Glomerular visceral epithelial cell (primary cell): ENCODE data around the gene LPIN1.

Experiments used
- DNase-seq: peaks from one replicate; pipeline ENCODE4 v3.0.0-alpha.2; 2016; ENCODE audit errors: extremely low spot score

Gene LPIN1

DNA sequence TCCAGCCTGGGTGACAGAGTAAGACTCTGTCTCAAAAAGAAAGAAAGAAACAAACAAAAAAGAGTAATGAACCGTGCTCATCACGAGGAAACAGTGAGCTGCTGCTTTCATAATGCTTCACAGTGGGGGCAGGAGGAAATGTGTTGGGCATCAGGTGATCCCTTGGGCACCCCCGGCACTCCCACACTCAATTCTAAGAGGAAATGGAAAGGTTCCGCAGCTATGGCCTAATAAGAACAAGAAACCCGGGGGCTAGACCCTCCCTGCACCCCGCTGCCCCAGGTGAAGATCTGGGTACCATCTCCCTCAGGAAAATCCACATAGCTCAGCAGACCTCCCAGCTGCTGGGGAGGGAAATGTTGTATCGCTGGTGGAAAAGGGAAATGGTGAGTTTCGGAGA, 118.9 kb downstream of the LPIN1 start:
- no peak for DNase-seq

DNA sequence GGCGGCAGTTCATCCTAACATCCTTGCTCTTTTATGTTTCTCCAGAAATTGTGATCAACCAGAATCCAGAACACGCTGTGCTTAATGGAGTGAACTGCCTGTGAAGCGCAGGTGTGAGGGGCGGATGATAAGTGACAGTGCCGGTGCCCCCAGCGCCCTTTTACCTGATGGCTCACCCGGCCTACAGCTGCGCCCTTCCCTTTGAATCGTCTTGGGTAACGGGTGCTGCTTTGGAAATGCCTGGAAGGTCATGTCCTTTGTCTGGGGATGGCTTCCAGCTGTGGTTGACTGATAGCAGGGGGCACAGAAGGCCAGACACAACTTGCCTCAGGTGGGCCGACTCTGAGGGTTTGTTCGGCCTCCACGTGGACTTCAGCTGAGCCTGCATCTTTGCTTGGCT, 119.4 kb downstream of the LPIN1 start:
- DNase-seq: no peak

DNA sequence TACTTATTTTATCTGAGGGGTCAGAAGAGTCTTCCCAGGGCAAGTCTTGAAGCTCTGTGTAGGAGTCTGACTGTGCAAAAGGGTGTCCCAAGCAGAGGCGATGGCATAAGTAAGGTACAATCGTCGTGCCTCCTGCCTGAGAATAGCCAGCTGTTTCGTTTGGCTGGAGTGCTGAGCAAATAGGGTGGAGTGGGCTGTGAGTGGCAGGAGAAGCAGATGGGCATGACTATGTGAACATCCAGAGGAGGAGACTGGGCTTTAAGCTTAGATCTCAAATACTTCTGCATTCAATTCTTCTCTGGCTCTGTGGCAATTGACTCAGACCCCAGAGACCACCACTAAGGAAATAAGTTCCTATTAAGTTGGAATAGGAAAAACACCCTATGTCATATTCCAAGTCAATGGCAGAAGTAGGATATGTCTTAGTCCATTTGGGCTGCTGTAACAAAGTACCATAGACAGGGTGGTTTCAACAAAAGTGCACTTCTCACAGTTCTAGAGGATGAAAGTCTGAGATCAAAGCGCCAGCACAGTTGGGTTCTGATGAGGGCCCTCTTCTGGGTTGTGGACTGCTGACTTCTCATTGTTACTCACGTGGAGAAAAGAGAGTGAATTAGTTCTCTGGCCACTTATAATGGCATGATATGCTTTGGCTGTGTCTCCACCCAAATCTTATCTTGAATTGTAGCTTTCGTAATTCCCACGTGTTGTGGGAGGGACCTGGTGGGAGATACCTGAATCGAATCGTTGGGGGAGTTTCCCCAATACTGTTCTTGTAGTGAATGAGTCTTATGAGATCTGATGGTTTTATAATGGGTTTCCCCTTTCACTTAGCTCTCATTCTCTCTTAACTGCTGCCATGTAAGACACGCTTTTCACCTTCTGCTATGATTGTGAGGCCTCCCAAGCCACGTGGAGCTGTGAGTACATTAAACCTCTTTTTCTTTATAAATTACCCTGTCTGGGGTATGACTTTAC, 120.2 kb downstream of the LPIN1 start:
- DNase-seq: no peak

GRCh38 chr2:11867926-11868325, 121.5 kb downstream of the LPIN1 start:
- DNase-seq: no peak

GRCh38 chr2:11869391-11869991, 123.1 kb downstream of the LPIN1 start:
- no peak for DNase-seq

GRCh38 chr2:11870064-11870463, 123.6 kb downstream of the LPIN1 start:
- DNase-seq: no peak

DNA sequence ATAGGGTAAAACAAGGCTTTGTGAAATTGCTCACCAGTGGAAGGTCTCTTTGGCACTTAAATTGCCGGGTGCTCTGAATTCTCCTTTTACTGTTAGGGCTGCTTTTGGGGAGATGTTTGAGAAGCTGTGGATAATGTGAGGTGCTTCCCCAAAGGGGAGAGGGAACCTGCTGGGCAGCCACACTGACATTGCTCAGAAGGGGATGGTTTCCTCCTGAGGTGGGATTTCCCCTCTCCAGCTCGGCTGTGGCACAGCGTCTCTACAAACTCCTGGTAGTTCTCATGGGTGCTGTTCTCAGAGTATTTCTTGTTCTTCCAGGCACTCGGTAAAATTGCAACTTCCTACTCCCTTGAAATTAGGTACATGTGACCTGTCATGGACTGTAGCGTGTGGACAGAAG, 124.2 kb downstream of the LPIN1 start:
- DNase-seq: no peak

DNA sequence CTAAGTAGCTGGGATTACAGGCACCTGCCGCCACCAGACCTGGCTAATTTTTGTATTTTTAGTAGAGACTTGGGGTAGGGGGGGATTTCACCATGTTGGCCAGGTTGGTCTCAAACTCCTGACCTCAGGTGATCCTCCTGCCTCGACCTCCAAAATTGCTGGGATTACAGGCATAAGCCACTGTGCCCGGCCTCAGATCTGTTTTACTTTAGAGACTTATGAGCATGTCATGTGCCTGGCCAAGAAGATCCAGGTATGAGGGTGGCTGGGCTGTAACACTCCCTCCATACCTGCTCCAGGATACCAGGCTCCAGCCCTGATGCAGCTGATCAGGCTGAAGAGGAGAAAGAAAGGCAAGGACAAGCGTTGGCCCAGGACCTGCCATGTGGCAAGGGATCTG, 125.0 kb downstream of the LPIN1 start:
- DNase-seq: no peak

- no peak for DNase-seq
These were observed 126.0 kb downstream of the LPIN1 start for GRCh38 chr2:11872247-11872947.

GRCh38 chr2:11872948-11873269, 126.5 kb downstream of the LPIN1 start:
- DNase-seq: no peak

DNA sequence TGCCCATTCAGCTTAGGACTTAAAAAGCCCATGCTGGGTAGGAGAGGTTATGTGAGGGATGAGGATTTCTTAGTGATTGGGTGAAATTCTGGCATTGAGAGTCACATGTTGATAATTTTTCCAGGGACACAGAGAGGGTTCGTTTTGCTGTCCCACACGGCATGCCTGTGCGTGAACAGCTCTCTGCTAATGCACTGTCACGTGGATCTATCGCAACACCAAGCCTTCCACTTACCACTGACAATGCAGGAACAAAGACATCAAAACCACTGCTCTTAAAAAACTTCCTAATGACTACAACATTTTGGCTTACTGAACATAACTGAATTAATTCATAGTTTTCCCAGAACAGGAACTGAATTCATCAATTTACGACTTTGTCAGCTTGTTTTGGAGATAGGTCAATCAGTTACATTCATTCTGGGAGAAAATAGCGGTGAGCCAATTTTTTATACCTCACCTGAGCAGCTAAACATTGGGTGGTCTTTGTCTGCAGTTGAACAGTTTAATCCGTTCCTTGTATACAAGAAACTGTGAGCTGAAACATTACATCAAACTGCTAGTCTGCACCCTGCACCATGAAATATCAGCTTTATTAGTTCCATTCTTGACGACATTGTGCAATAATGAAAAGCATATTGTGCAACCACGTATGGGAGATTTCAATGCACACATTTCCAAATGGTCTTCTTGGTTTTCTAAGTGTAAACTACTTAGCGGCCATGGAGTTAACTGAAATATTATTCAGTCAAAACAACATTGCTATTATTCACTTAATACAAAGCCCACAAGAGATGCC, 127.1 kb downstream of the LPIN1 start:
- no peak for DNase-seq

DNA sequence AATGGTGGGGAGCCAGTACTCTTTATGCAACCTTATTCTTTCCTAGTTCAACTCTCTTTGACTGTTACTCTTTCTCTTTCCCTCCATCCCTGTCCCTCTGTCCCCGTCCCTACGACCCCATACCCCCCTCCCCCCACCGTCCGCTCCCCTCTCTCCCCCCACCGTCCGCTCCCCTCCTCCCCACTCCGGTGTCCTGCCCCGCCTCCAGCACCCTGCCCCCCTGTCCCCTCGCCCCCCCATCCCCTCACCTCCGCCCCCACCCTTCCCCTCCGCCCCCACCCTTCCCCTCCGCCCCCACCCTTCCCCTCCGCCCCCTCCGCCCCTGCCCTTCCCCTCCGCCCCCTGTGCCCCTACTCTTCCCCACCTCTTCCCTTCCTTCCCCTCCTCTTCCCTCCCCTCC, 128.4 kb downstream of the LPIN1 start:
- no peak for DNase-seq

GRCh38 chr2:11875481-11875880, 129.0 kb downstream of the LPIN1 start:
- no peak for DNase-seq

DNA sequence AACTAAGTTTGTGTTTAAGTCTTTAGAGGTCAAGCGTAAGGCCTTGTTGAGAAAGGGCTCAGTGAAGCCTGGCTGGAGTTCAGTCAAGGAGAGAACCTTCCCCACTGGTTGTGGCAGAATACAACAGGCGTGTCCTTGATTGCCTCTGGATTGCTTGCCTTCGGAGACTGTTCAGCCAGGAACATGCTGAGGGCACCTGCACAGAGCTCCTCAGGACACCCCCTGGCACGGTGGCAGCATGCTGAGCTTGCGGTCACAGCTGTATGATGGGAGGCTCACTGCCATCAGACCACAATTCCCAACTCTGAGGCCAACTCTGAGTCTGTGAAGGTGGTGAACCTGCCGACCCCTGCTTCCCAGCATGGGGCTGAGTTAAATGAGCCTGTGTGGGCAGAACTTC, 130.0 kb downstream of the LPIN1 start:
- DNase-seq: no peak

DNA sequence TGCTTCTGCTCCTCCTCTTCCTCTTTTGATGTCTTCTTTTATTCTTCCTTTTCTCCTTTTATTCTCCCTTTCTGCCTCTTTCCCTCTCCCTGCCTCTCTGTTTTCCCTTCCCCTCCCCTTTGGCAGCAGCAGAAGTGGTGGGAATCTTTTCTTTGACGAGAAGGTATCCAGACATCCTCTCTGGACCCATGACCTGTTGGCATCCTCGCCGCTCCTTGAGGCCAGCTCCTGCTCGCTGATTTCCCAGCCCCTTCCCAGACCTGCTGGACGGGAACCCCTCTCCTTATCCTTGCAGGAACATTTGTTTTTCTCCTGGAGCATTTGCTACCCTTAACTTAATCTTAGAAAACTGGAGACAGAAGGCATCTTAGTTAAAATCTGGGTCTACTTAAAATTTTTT, 130.5 kb downstream of the LPIN1 start:
- DNase-seq: no peak
